ENCODE results near the gene RGS12.

The RGS12 gene

DNA sequence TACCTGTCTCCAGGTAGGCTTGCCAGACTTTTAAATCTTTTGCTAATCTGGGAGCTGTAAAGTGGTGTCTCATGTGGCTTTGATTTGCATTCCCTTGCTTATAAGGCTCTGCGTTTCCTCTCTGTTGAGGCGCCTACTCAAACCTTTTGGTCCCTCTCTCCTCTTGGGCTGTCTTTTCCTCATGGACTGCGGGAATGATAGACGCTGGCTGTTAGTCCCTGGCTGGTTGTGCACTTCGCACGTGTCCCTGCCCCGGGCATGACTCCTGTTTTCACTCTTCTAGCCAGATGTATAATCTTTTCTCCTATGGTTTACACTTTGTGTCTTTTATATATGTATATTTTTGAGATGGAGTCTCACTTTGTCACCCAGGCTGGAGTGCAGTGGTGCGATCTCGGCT lies 39.7 kb downstream of the RGS12 start:
- Mint-ChIP-seq H3K4me1 (ENCODE audit: low read depth) (no peaks in the 10 kb centered on the region), H3K9me3 (no peaks in the 10 kb centered on the region), H3K36me3 (ENCODE audit: low read depth) (no peaks in the 10 kb centered on the region), H3K27me3 (ENCODE audit: low read depth) (peaks cover 8% of the 10 kb centered on the region), H3K4me3 (no peak overlapping the region), H3K27ac (no peak overlapping the region)

DNA sequence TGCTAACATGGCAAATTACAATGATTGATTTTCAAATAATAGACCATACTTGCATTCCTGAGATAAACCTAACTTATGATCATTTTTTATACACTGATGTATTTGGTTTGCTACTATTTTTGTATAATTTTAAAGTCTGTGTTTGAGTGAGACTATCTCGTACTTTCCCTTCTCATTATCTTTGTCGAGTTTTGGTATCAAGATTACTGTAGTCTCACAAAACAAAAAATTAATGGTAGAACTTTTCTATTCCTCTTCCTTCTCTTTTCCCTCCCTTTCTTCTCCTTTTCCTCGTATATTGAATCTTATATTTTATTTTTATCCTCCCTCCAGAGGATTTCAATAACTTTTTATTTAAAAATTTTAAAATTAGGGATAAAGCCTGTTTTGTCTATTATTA lies 41.5 kb downstream of the RGS12 start:
- Mint-ChIP-seq H3K9me3 (no peaks in the 10 kb centered on the region), H3K27ac (no peak overlapping the region), H3K36me3 (ENCODE audit: low read depth) (no peaks in the 10 kb centered on the region), H3K27me3 (ENCODE audit: low read depth) (peaks cover 7% of the 10 kb centered on the region), H3K4me3 (no peak overlapping the region), H3K4me1 (ENCODE audit: low read depth) (no peaks in the 10 kb centered on the region)

GRCh38 chr4:3335385-3335784 lies 42.6 kb downstream of the RGS12 start:
- Mint-ChIP-seq H3K27ac (no peak overlapping the region), H3K27me3 (ENCODE audit: low read depth) (peaks cover 7% of the 10 kb centered on the region)

DNA sequence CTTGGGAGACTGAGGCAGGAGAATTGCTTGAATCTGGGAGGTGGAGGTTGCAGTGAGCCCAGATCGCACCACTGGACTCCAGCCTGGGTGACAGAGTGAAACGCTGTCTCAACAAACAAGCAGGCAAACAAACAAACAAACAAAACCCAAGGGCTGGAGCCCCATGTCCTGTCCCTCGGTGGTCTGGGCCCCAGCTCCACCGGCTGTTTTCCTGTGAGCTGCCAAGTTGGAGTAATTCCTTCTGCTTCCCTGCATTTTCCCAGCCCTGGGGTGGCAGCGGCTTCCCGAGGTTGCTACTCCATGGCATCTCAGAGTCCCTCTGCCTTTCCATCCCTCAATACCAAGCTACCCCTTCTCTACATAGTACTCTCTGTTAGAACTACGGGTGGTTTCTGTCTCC lies 43.2 kb downstream of the RGS12 start:
- H3K27me3 Mint-ChIP-seq (ENCODE audit: low read depth): peaks cover 4% of the 10 kb centered on the region
- no peaks in the 10 kb centered on the region for H3K4me1 Mint-ChIP-seq (ENCODE audit: low read depth)
- H3K27ac Mint-ChIP-seq: no peak overlapping the region
- no peak overlapping the region for H3K4me3 Mint-ChIP-seq
- H3K36me3 Mint-ChIP-seq (ENCODE audit: low read depth): no peaks in the 10 kb centered on the region
- no peaks in the 10 kb centered on the region for H3K9me3 Mint-ChIP-seq

More at GRCh38 chr4:3335385-3335784, 42.6 kb downstream of the RGS12 start:
- Mint-ChIP-seq H3K9me3 (no peaks in the 10 kb centered on the region), H3K4me3 (no peak overlapping the region), H3K4me1 (ENCODE audit: low read depth) (no peaks in the 10 kb centered on the region), H3K36me3 (ENCODE audit: low read depth) (no peaks in the 10 kb centered on the region)

DNA sequence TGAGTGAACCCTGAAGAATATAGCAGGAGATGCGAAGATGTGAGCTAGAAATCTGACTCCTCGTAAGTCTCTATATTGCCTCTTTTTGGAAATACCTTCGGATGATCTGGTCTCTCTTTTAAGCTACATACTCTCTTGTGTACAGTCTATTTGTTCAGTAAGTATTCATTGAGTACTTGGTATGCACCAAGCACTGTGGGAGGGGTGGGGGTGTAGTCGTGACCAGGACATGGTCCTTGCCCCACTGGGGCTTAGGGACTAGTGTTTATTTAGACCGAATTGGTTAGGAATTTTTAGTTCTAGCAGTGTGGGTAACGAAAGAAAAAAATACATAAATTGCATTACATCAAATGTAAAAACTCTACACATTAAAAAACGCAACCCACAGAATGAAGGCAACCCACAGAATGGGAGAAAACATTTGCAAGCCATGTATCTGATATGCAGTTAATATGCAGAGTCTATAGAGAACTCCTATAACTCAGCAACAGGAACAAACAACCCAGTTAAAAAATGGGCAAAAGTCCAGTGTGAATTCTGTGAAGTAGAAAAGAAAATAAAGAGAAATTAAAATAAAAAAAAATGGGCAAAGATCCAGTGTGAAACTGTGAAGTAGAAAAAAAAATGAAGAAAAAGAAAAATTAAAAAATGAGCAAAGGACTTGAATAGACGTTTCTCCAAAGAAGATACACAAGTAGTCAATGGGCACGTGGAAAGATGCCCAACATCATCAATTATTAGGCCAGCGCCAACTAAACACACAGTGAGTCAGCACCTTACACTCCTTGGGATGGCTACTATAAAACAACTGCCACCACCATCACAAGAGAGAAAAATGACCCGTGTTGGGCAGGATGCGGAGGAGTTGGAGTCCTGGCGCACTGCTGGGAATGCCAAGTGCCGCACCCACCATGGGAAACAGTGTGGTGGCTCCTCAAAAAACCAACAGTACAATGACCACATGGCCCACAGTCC lies 43.8 kb downstream of the RGS12 start:
- Mint-ChIP-seq H3K27ac (no peak overlapping the region), H3K4me3 (no peak overlapping the region), H3K9me3 (no peaks in the 10 kb centered on the region), H3K27me3 (ENCODE audit: low read depth) (peaks cover 4% of the 10 kb centered on the region), H3K4me1 (ENCODE audit: low read depth) (no peaks in the 10 kb centered on the region), H3K36me3 (ENCODE audit: low read depth) (no peaks in the 10 kb centered on the region)

DNA sequence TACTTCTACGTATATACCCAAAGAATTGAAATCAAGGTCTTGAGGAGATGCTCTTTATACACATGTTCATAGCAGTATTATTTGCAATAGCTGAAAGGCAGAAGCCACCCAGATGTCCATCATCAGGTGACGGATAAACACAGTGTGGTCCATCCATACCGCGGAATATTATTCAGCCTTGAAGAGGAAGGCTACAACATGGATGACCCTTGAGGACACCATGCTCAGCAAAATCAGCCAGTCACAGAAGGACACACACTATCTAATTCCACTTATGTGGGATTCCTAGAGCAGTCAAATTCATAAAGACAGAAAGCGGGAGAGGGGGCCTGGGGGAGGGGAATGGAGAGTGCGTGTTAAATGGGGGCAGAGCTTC lies 44.5 kb downstream of the RGS12 start:
- H3K27ac Mint-ChIP-seq: no peak overlapping the region
- no peak overlapping the region for H3K4me3 Mint-ChIP-seq
- no peaks in the 10 kb centered on the region for H3K36me3 Mint-ChIP-seq (ENCODE audit: low read depth)
- peaks cover 4% of the 10 kb centered on the region for H3K27me3 Mint-ChIP-seq (ENCODE audit: low read depth)
- no peaks in the 10 kb centered on the region for H3K9me3 Mint-ChIP-seq
- H3K4me1 Mint-ChIP-seq (ENCODE audit: low read depth): no peaks in the 10 kb centered on the region

DNA sequence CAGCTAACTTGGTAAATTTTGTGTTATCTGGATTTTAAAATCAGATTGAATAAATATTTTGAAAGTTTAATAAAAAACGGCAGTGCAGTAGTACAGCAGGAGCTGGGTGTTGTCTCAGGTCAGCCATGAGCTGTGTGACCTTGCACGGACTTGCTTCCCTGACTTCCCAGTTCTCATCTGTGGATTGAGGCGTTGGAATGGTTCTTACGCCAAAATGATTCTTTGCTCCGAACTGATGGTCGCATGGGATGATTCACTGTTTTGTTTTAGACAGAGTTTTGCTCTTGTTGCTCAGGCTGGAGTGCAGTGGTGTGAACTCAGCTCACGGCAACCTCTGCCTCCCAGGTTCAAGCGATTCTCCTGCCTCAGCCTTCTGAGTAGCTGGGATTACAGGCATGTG lies 45.0 kb downstream of the RGS12 start:
- Mint-ChIP-seq H3K9me3 (no peaks in the 10 kb centered on the region), H3K27ac (no peak overlapping the region), H3K36me3 (ENCODE audit: low read depth) (no peaks in the 10 kb centered on the region), H3K4me3 (no peak overlapping the region), H3K27me3 (ENCODE audit: low read depth) (peaks cover 4% of the 10 kb centered on the region), H3K4me1 (ENCODE audit: low read depth) (no peaks in the 10 kb centered on the region)

GRCh38 chr4:3338321-3338838 lies 45.6 kb downstream of the RGS12 start:
- H3K27me3 Mint-ChIP-seq (ENCODE audit: low read depth): peaks cover 2% of the 10 kb centered on the region
- no peaks in the 10 kb centered on the region for H3K9me3 Mint-ChIP-seq
- H3K36me3 Mint-ChIP-seq (ENCODE audit: low read depth): no peaks in the 10 kb centered on the region
- no peak overlapping the region for H3K27ac Mint-ChIP-seq
- H3K4me1 Mint-ChIP-seq (ENCODE audit: low read depth): no peaks in the 10 kb centered on the region
- no peak overlapping the region for H3K4me3 Mint-ChIP-seq

DNA sequence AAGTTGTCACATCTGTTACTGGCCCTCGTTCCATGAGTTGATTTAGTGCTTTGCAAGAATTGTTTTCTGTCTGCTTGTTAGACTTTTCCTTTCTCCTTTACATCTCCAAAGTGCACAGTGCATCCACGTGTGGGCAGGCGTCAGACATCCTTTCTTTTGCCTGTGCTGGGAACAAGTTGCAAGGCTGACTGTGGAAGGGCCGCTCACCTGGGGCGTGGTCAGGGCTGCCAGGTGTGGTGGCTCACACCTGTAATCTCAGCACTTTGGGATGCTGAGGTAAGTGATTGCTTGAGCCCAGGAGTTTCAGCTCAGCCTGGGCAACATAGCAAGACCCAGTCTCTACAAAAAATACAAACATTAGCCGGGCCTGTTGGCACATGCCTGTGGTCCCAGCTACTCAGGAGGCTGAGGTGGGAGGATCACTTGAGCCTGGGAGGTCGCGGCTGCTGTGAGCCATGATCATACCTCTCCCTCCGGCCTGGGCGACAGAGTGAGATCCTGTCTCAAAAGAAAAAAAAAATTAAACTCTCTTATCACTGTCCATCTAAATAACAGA lies 46.2 kb downstream of the RGS12 start:
- no peaks in the 10 kb centered on the region for H3K36me3 Mint-ChIP-seq (ENCODE audit: low read depth)
- no peaks in the 10 kb centered on the region for H3K9me3 Mint-ChIP-seq
- no peaks in the 10 kb centered on the region for H3K27me3 Mint-ChIP-seq (ENCODE audit: low read depth)
- H3K4me3 Mint-ChIP-seq: no peak overlapping the region
- H3K4me1 Mint-ChIP-seq (ENCODE audit: low read depth): no peaks in the 10 kb centered on the region
- H3K27ac Mint-ChIP-seq: no peak overlapping the region

DNA sequence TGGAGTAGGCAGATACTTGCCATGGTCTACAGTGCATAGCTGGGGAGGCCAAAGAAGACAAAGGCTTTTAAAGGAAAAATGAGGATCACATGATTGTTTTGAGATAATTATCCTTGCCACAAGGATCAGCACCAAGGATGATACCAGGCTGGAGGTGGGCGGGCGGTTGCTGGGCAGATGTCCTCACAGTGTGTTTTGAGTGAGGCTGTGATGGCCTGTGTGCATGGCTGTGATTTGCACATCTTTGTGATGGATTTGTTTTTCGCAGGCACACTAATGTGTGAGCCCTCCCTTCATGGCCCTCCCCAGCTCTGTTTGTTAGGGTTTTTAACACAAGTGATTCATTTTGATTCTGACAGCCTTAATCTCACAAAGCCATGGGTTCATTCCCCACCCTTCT lies 46.8 kb downstream of the RGS12 start:
- Mint-ChIP-seq H3K9me3 (no peaks in the 10 kb centered on the region), H3K27ac (no peak overlapping the region), H3K4me3 (no peak overlapping the region), H3K36me3 (ENCODE audit: low read depth) (no peaks in the 10 kb centered on the region), H3K27me3 (ENCODE audit: low read depth) (no peaks in the 10 kb centered on the region), H3K4me1 (ENCODE audit: low read depth) (no peaks in the 10 kb centered on the region)

GRCh38 chr4:3340038-3340699 lies 47.3 kb downstream of the RGS12 start:
- no peak overlapping the region for H3K27ac Mint-ChIP-seq
- no peaks in the 10 kb centered on the region for H3K27me3 Mint-ChIP-seq (ENCODE audit: low read depth)
- no peak overlapping the region for H3K4me3 Mint-ChIP-seq
- no peaks in the 10 kb centered on the region for H3K4me1 Mint-ChIP-seq (ENCODE audit: low read depth)
- H3K36me3 Mint-ChIP-seq (ENCODE audit: low read depth): no peaks in the 10 kb centered on the region
- no peaks in the 10 kb centered on the region for H3K9me3 Mint-ChIP-seq

GRCh38 chr4:3340700-3341083 lies 47.9 kb downstream of the RGS12 start:
- Mint-ChIP-seq H3K27me3 (ENCODE audit: low read depth) (no peaks in the 10 kb centered on the region), H3K27ac (no peak overlapping the region), H3K9me3 (no peaks in the 10 kb centered on the region), H3K36me3 (ENCODE audit: low read depth) (no peaks in the 10 kb centered on the region), H3K4me3 (no peak overlapping the region), H3K4me1 (ENCODE audit: low read depth) (no peaks in the 10 kb centered on the region)

DNA sequence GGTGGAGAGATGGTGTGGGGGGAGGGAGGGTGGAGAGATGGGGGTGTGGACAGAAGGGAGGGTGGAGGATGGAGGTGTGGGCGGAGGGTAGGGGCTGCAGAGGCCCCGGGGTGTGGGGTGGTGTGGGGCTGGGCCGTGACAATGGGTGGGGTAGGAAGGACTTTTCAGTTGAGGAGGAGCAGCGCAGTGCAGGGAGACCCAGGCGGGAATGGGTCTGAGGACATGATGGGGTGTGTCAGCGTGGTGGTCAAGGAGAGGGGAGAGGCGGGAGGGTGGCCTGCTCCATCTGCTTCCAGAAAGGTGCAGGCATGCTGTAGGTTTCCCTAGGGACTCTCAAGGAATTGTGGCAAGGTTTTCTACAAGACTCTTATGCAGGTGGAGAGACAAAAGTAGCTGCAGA lies 48.9 kb downstream of the RGS12 start:
- Mint-ChIP-seq H3K27me3 (ENCODE audit: low read depth) (no peaks in the 10 kb centered on the region), H3K4me3 (no peak overlapping the region), H3K27ac (no peak overlapping the region), H3K4me1 (ENCODE audit: low read depth) (peaks cover 1% of the 10 kb centered on the region), H3K9me3 (no peaks in the 10 kb centered on the region), H3K36me3 (ENCODE audit: low read depth) (no peaks in the 10 kb centered on the region)

DNA sequence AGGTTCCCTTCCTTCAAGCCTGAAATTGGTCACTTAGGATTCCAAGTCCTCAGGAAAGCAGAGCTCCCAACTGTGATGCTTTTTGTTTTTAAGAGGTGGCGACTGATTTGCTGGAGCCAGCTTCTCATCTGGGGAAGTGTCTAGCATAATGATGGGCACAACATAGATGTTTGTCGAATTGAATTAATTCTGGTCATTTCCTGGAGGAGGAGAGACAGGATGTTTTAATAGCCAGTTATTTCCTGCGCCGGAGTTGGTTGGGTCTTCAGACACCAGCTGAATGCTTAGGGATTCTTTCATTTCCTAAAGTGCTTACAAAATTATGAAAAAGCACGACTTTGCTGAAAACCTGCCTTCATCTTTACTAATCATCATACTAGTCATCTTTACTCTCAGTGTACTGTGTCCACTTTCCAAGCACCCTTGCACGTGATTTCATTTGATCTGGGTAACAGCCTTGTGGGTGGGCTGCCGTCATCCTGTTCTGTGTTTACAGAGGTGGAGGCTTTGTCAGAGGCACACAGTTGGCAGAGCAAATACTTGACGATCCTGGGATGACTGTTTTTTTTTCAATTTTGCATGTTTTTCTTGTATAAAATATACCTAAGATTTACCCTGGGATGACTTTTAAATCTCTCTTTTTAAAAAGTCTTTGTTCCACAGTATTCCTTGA lies 49.5 kb downstream of the RGS12 start:
- H3K9me3 Mint-ChIP-seq: no peaks in the 10 kb centered on the region
- peaks cover 1% of the 10 kb centered on the region for H3K4me1 Mint-ChIP-seq (ENCODE audit: low read depth)
- H3K27ac Mint-ChIP-seq: no peak overlapping the region
- H3K27me3 Mint-ChIP-seq (ENCODE audit: low read depth): no peaks in the 10 kb centered on the region
- no peak overlapping the region for H3K4me3 Mint-ChIP-seq
- H3K36me3 Mint-ChIP-seq (ENCODE audit: low read depth): no peaks in the 10 kb centered on the region

Measured in T-helper 1 cell treated with Interleukin-12 subunit alpha and Interleukin-12 subunit beta and Interleukin-4 antibody, amounts not matched to agents 30 μg/mL and 1 μg/mL, for 36 hours (primary cell).